A549 (cell line): ENCODE data around the gene UBE2S. TPM values are rescaled to one million over a fixed set of nuclear protein-coding genes. Genes with fewer than 3 reads are reported as not detected.

Source experiments
- ATAC-seq, 2 experiments: fragments of 200-7000 bp in 1 of 2; fragments of >200 bp in 1 of 2; cut with Nextera tagmentation in 1 of 2; cut with Tn5 transposase in 1 of 2; 3 replicates each; pipeline versions ENCODE4 v1.8.0 to v1.9.1; 2018 to 2020; ENCODE audit warnings: mild to moderate bottlenecking in 1 of 2, moderate library complexity in 1 of 2
- CTCF ChIA-PET: fragments of 300-600 bp; sonication (Branson Sonifier 250); formaldehyde crosslinking; extraction: SDS; loops from one replicate; lab custom pipeline; 2021; ENCODE audit warnings: antibody characterized with exemption, inconsistent platforms; lab: Yijun Ruan, JAX
- POLR2A ChIA-PET: fragments of 350-600 bp; formaldehyde crosslinking; extraction: SDS; loops from one replicate; lab custom pipeline; 2021; ENCODE audit warnings: antibody characterized with exemption, inconsistent platforms; lab: Yijun Ruan, JAX
- DNase-seq, 2 experiments: peaks; one replicate each; pipeline versions ENCODE4 v3.0.0 to v3.0.0-alpha.2; 2011 to 2016; ENCODE audit warnings: low read depth in 1 of 2, low spot score in 1 of 2
- FAIRE-seq: peaks from 2 replicates; lab custom pipeline; 2011; peaks lifted over from hg19 to GRCh38; lab: Jason Lieb, UNC
- H3K27ac ChIP-seq, 2 experiments: fragments of >200 bp; sonication (Bioruptor Twin); formaldehyde crosslinking; 3 replicates each; pipeline ENCODE4 v1.5.1; 2016 to 2017
- H3K4me1 ChIP-seq: fragments of >200 bp; sonication (Bioruptor Twin); formaldehyde crosslinking; 3 replicates; pipeline ENCODE4 v1.6.1; 2016
- H3K4me2 ChIP-seq: fragments of >200 bp; sonication (Bioruptor Twin); formaldehyde crosslinking; 3 replicates; pipeline ENCODE4 v1.6.1; 2016
- H3K4me3 ChIP-seq: fragments of >200 bp; sonication (Bioruptor Twin); formaldehyde crosslinking; 3 replicates; pipeline ENCODE4 v1.5.1; 2016
- H3K9me3 ChIP-seq: fragments of >200 bp; sonication (Bioruptor Twin); formaldehyde crosslinking; 3 replicates; pipeline ENCODE4 v1.6.1; 2016
- ATOH8 ChIP-seq: fragments of 250-450 bp; sonication (Bioruptor Pico); IDR thresholded peaks from 2 replicates; pipeline ENCODE4 v1.5.0; 2020; ENCODE audit warnings: low read depth, mild to moderate bottlenecking, moderate library complexity
- BHLHE40 ChIP-seq: IDR thresholded peaks from 2 replicates; pipeline ENCODE4 v1.6.1; 2012; ENCODE audit warnings: low read depth, low read length, inconsistent platforms
- CBX2 ChIP-seq: fragments of 200-600 bp; sonication (generic); IDR thresholded peaks from 2 replicates; pipeline ENCODE4 v1.6.1; 2016; ENCODE audit warnings: low read depth, mild to moderate bottlenecking, borderline replicate concordance
- CBX8 ChIP-seq: fragments of 200-600 bp; sonication (generic); IDR thresholded peaks from 2 replicates; pipeline ENCODE4 v1.6.1; 2016
- CHD4 ChIP-seq: fragments of 200-600 bp; sonication (generic); IDR thresholded peaks from 2 replicates; pipeline ENCODE4 v1.6.1; 2016; ENCODE audit warnings: antibody characterized with exemption, mild to moderate bottlenecking, borderline replicate concordance
- E2F6 ChIP-seq: IDR thresholded peaks from 2 replicates; pipeline ENCODE4 v1.6.1; 2012; ENCODE audit warnings: low read depth, borderline replicate concordance
- EHF ChIP-seq: fragments of 250-450 bp; sonication (Bioruptor Pico); IDR thresholded peaks from 2 replicates; pipeline ENCODE4 v1.5.0; 2020; ENCODE audit warnings: mild to moderate bottlenecking
- EHMT2 ChIP-seq: fragments of 200-600 bp; sonication (generic); IDR thresholded peaks from 2 replicates; pipeline ENCODE4 v1.6.1; 2016; ENCODE audit warnings: antibody characterized with exemption, low read depth, mild to moderate bottlenecking, moderate library complexity
- ELK1 ChIP-seq: fragments of 150-350 bp; IDR thresholded peaks from 2 replicates; pipeline ENCODE4 v1.6.1; 2014; ENCODE audit warnings: low read depth, mild to moderate bottlenecking, low read length
- EP300 ChIP-seq, 2 experiments: fragments of >200 bp; sonication (Bioruptor Twin); formaldehyde crosslinking; IDR thresholded peaks; 2 replicates in 1 of 2; 3 replicates in 1 of 2; pipeline ENCODE4 v1.6.1; 2016 to 2017
- FOSL2 ChIP-seq, 2 experiments: fragments of 450-650 bp in 1 of 2; fragments of >200 bp in 1 of 2; sonication (Bioruptor Twin) in 1 of 2; formaldehyde crosslinking; IDR thresholded peaks; 2 replicates each; pipeline versions ENCODE4 v1.5.0 to v1.6.1; 2016 to 2020; ENCODE audit warnings: mild to moderate bottlenecking in 1 of 2, moderate library complexity in 1 of 2
- GATA3 ChIP-seq: IDR thresholded peaks from 2 replicates; pipeline ENCODE4 v1.6.1; 2012; ENCODE audit warnings: borderline replicate concordance
- HDAC2 ChIP-seq: fragments of 200-600 bp; sonication (generic); IDR thresholded peaks from 2 replicates; pipeline ENCODE4 v1.6.1; 2016
- HOXA7 ChIP-seq: fragments of 250-450 bp; sonication (Bioruptor Pico); IDR thresholded peaks from 2 replicates; pipeline ENCODE4 v1.5.0; 2020; ENCODE audit warnings: mild to moderate bottlenecking, moderate library complexity
- HOXB13 ChIP-seq: fragments of 250-450 bp; sonication (Bioruptor Pico); IDR thresholded peaks from 2 replicates; pipeline ENCODE4 v1.5.0; 2020; ENCODE audit warnings: low read depth, mild to moderate bottlenecking, moderate library complexity
- HOXB5 ChIP-seq: fragments of 250-450 bp; sonication (Bioruptor Pico); IDR thresholded peaks from 2 replicates; pipeline ENCODE4 v1.5.0; 2020; ENCODE audit warnings: mild to moderate bottlenecking, moderate library complexity
- JUN ChIP-seq, 2 experiments: fragments of >200 bp; sonication (Bioruptor Twin); formaldehyde crosslinking; IDR thresholded peaks; 2 replicates in 1 of 2; 3 replicates in 1 of 2; pipeline ENCODE4 v1.6.1; 2016 to 2017
- KDM1A ChIP-seq: fragments of 200-600 bp; sonication (generic); IDR thresholded peaks from 2 replicates; pipeline ENCODE4 v1.6.1; 2016; ENCODE audit warnings: low read depth, mild to moderate bottlenecking
- MAZ ChIP-seq: fragments of 150-350 bp; IDR thresholded peaks from 2 replicates; pipeline ENCODE4 v1.6.1; 2014; ENCODE audit warnings: antibody characterized with exemption, low read depth, low read length, borderline replicate concordance
- MYC ChIP-seq: IDR thresholded peaks from 2 replicates; pipeline ENCODE4 v1.6.1; 2012; ENCODE audit warnings: mild to moderate bottlenecking, inconsistent platforms, low read length, improper control_type of control experiment, borderline replicate concordance
- PHF8 ChIP-seq: fragments of 200-600 bp; sonication (generic); IDR thresholded peaks from 2 replicates; pipeline ENCODE4 v1.6.1; 2016; ENCODE audit warnings: low read depth, mild to moderate bottlenecking, antibody characterized with exemption, moderate library complexity, borderline replicate concordance
- POLR2A ChIP-seq: IDR thresholded peaks from 2 replicates; pipeline ENCODE4 v1.6.1; 2012; ENCODE audit warnings: mild to moderate bottlenecking, low read length
- POLR2AphosphoS2 ChIP-seq: conservative IDR thresholded peaks from 2 replicates; pipeline ENCODE4 v1.6.1; 2012; ENCODE audit warnings: low read length, improper control_type of control experiment, inconsistent platforms
- REST ChIP-seq: fragments of 200-600 bp; sonication (generic); IDR thresholded peaks from 2 replicates; pipeline ENCODE4 v1.6.1; 2016; ENCODE audit warnings: antibody characterized with exemption, mild to moderate bottlenecking, moderate library complexity
- RFX5 ChIP-seq: fragments of 450-650 bp; IDR thresholded peaks from 2 replicates; pipeline ENCODE4 v1.7.1; 2014; ENCODE audit warnings: antibody characterized with exemption, mild to moderate bottlenecking, moderate library complexity
- RNF2 ChIP-seq: fragments of 200-600 bp; sonication (generic); IDR thresholded peaks from 2 replicates; pipeline ENCODE4 v1.6.1; 2016; ENCODE audit warnings: low read depth, mild to moderate bottlenecking, antibody characterized with exemption, moderate library complexity, borderline replicate concordance
- SMC3 ChIP-seq: fragments of >200 bp; sonication (Bioruptor Twin); formaldehyde crosslinking; IDR thresholded peaks from 3 replicates; pipeline ENCODE4 v1.6.1; 2018; ENCODE audit warnings: inconsistent platforms
- TP53 ChIP-seq: fragments of 250-450 bp; sonication (Bioruptor Pico); IDR thresholded peaks from 2 replicates; pipeline ENCODE4 v1.5.0; 2021; ENCODE audit warnings: mild to moderate bottlenecking, moderate library complexity
- ZFP36 ChIP-seq: fragments of 450-650 bp; IDR thresholded peaks from 2 replicates; pipeline ENCODE4 v1.6.1; 2014; ENCODE audit warnings: borderline replicate concordance; ENCODE audit not compliant: partially characterized antibody
- ZSCAN20 ChIP-seq: fragments of 250-450 bp; sonication (Bioruptor Pico); IDR thresholded peaks from 2 replicates; pipeline ENCODE4 v1.8.0; 2022; ENCODE audit warnings: mild to moderate bottlenecking, moderate library complexity
- WGBS: methylation state at CpG from one replicate; pipeline ENCODE4 v1.1.6; 2017; ENCODE audit errors: missing lambda C conversion rate; 5-methylcytosine and 5-hydroxymethylcytosine counted together
- polyA plus RNA-seq, 4 experiments: library from polyadenylated mRNA; depleted of rRNA in 3 of 4; stranded (reverse); fragments of >200 nt; fragmentation: RNase III in 1 of 4; extraction: RNeasy Plus Mini Kit Qiagen cat#74134 plus additional on column Dnase treatment in 1 of 4; gene quantifications; 2 replicates in 3 of 4; 3 replicates in 1 of 4; pipeline ENCODE4 v1.2.3, GENCODE V29; 2011 to 2017
- TF ChIP-seq, protein P1 (sequence below): fragments of >200 bp; sonication (Bioruptor Twin); formaldehyde crosslinking; IDR thresholded peaks from 3 replicates; pipeline ENCODE4 v1.6.1; 2016
- TF ChIP-seq, protein P2 (sequence below): fragments of 450-650 bp; IDR thresholded peaks from 2 replicates; pipeline ENCODE4 v1.6.1; 2014; ENCODE audit warnings: antibody characterized with exemption

UBE2S gene
- polyA plus RNA-seq, 2 of the 4 experiments (the other 2 are of a cell fraction), result 139 to 295 TPM

- POLR2A ChIA-PET, result interaction anchor here (0.6 to 3.3 kb wide), 57 partner anchors 9 to 959 kb away, joined by 3 to 55 read pairs (median 5); partner anchors contain the start of genes BRSK1, DNAAF3, FIZ1 and GARIN5B
- H3K9me3 ChIP-seq, result 0 out of 3 replicates have a peak, but pooled peaks cover 6% of the 10 kb centered on the region
- ATAC-seq (peak; percentile 90 to 96), DNase-seq (peak; percentile 100), FAIRE-seq (peak; percentile 49)
- CTCF ChIA-PET, result interaction anchor here (0.6 to 8.1 kb wide), 8 partner anchors 10 to 267 kb away, joined by 3 to 61 read pairs (median 4); partner anchors contain the start of gene DNAAF3
- 1% methylated on average over 49 of the region's 72 CpGs for WGBS
- H3K4me3 ChIP-seq, result peak overlapping the region; percentile 98
- peak overlapping the region; percentile 81 for H3K4me2 ChIP-seq
- H3K27ac ChIP-seq, result peak overlapping the region; percentile 95 to 97
- peaks cover 36% of the 10 kb centered on the region for H3K4me1 ChIP-seq
- TF ChIP-seq EHF, result 0 out of 2 replicates have a peak, but pooled peaks have one; percentile 6
- TF ChIP-seq HOXA7, result no peak
- TF ChIP-seq MAZ, result peak; percentile 92; the same call in 1 of the 2 replicates
- TF ChIP-seq CBX8, result no peak
- TF ChIP-seq ELK1, result no peak
- peak; percentile 12; the same call in 1 of the 2 replicates for TF ChIP-seq HOXB13
- peak; percentile 94 for TF ChIP-seq BHLHE40
- no peak for TF ChIP-seq POLR2AphosphoS2
- no peak for TF ChIP-seq HDAC2
- no peak for TF ChIP-seq FOSL2 (IDR thresholded peaks at IDR 0.05)
- no peak for TF ChIP-seq FOSL2 (CRISPR knock-in tag; IDR thresholded peaks at IDR 0.05)
- TF ChIP-seq CHD4, result no peak
- no peak for TF ChIP-seq EP300 (IDR thresholded peaks at IDR 0.05)
- TF ChIP-seq EHMT2, result no peak
- TF ChIP-seq CBX2, result no peak
- no peak for TF ChIP-seq TP53
- peak; percentile 95 for TF ChIP-seq E2F6
- TF ChIP-seq, protein P1, sequence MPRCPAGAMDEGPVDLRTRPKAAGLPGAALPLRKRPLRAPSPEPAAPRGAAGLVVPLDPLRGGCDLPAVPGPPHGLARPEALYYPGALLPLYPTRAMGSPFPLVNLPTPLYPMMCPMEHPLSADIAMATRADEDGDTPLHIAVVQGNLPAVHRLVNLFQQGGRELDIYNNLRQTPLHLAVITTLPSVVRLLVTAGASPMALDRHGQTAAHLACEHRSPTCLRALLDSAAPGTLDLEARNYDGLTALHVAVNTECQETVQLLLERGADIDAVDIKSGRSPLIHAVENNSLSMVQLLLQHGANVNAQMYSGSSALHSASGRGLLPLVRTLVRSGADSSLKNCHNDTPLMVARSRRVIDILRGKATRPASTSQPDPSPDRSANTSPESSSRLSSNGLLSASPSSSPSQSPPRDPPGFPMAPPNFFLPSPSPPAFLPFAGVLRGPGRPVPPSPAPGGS, result no peak; the same call in 2 of the 3 replicates
- TF ChIP-seq KDM1A, result no peak
- TF ChIP-seq RNF2, result no peak
- no peak for TF ChIP-seq ZSCAN20 (CRISPR knock-in tag)
- TF ChIP-seq ZFP36, result no peak
- TF ChIP-seq RFX5, result peak; percentile 57; the same call in 1 of the 2 replicates
- no peak for TF ChIP-seq POLR2A
- peak; percentile 66; the same call in 1 of the 2 replicates for TF ChIP-seq HOXB5 (CRISPR knock-in tag)
- TF ChIP-seq PHF8, result no peak
- TF ChIP-seq GATA3, result no peak
- TF ChIP-seq SMC3, result no peak
- peak in 1 of 2 experiments; percentile 71; a peak in 2 of 5 replicates for TF ChIP-seq JUN (IDR thresholded peaks at IDR 0.05)
- TF ChIP-seq, protein P2, sequence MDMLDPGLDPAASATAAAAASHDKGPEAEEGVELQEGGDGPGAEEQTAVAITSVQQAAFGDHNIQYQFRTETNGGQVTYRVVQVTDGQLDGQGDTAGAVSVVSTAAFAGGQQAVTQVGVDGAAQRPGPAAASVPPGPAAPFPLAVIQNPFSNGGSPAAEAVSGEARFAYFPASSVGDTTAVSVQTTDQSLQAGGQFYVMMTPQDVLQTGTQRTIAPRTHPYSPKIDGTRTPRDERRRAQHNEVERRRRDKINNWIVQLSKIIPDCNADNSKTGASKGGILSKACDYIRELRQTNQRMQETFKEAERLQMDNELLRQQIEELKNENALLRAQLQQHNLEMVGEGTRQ, result peak; percentile 96
- peak; percentile 94 for TF ChIP-seq MYC
- TF ChIP-seq ATOH8 (CRISPR knock-in tag), result no peak
- no peak for TF ChIP-seq REST
Observed at GRCh38 chr19:55407800-55408532, 378 bp upstream of the UBE2S start.
